Esophagus muscularis mucosa (tissue), 3 donors: Measurements from ENCODE around the gene EEPD1.

Source experiments
- CTCF ChIP-seq, 3 experiments: fragments of 200-600 bp in 2 of 3; fragments of 450-650 bp in 1 of 3; sonication (generic) in 2 of 3; IDR thresholded peaks; one replicate each; pipeline ENCODE4 v1.5.1; 2017 to 2019; ENCODE audit warnings: antibody characterized with exemption in 3 of 3, mild to moderate bottlenecking in 2 of 3, moderate library complexity in 1 of 3
- POLR2A ChIP-seq: fragments of 450-650 bp; IDR thresholded peaks from one replicate; pipeline ENCODE4 v1.6.1; 2017; ENCODE audit warnings: antibody characterized with exemption, moderate library complexity, mild to moderate bottlenecking, low read depth

- no peak for TF ChIP-seq CTCF (IDR thresholded peaks at IDR 0.05)
- no peak for TF ChIP-seq POLR2A
Measured at GRCh38 chr7:36114355-36114754, 38.7 kb upstream of the EEPD1 start.
